Cerebellar nuclear complex (tissue), 1 donor: ENCODE measurements around the gene AMBP.
A peak's percentile ranks its signal among the peaks of the same experiment; 100 is the strongest.
"Not testable (repeated sequence)": the region's sequence is repeated elsewhere in the genome, so short reads cannot be mapped to it uniquely, and the experiment has no call there.

Experiments
- DNase-seq, 2 experiments: peaks; one replicate each; lab custom pipeline; 2025; lab: John Stamatoyannopoulos, UW

AMBP gene

GRCh38 chr9:114050646-114051045 is 27.5 kb downstream of the AMBP start:
- no peak for DNase-seq

GRCh38 chr9:114050226-114050568 is 27.9 kb downstream of the AMBP start:
- DNase-seq = no peak

GRCh38 chr9:114049441-114050225 is 28.5 kb downstream of the AMBP start:
- DNase-seq = no peak

- no peak for DNase-seq
These were observed 29.3 kb downstream of the AMBP start for GRCh38 chr9:114048533-114049415.

- no peak for DNase-seq
These were observed 30.4 kb downstream of the AMBP start for GRCh38 chr9:114047717-114048116.

GRCh38 chr9:114046875-114047274 is 31.2 kb downstream of the AMBP start:
- DNase-seq = no peak

- no peak for DNase-seq
These were observed 31.8 kb downstream of the AMBP start for GRCh38 chr9:114046237-114046755.

GRCh38 chr9:114043660-114044059 is 34.4 kb downstream of the AMBP start:
- not testable (repeated sequence) for DNase-seq

GRCh38 chr9:114039484-114039883 is 38.6 kb downstream of the AMBP start:
- no peak for DNase-seq

- DNase-seq = no peak
These were observed 39.3 kb downstream of the AMBP start for GRCh38 chr9:114038724-114039313.

GRCh38 chr9:114037961-114038723 is 40.0 kb downstream of the AMBP start:
- DNase-seq = peak in 1 of 2 experiments; percentile 6

- DNase-seq = no peak
These were observed 40.9 kb downstream of the AMBP start for GRCh38 chr9:114037249-114037648.

GRCh38 chr9:114035845-114036801 is 42.0 kb downstream of the AMBP start:
- no peak for DNase-seq

GRCh38 chr9:114035221-114035844 is 42.8 kb downstream of the AMBP start:
- no peak for DNase-seq

GRCh38 chr9:114034661-114035062 is 43.4 kb downstream of the AMBP start:
- DNase-seq = peak in 1 of 2 experiments; percentile 35

GRCh38 chr9:114034196-114034595 is 43.9 kb downstream of the AMBP start:
- DNase-seq = no peak

- DNase-seq = no peak
These were observed 44.5 kb downstream of the AMBP start for GRCh38 chr9:114033397-114034103.

GRCh38 chr9:114031948-114032840 is 45.9 kb downstream of the AMBP start:
- DNase-seq = no peak
